PC-9 (cell line): Measurements from ENCODE around the gene PCDH9.

Source experiments
- CTCF ChIP-seq: fragments of 200-600 bp; sonication (generic); conservative IDR thresholded peaks from 2 replicates; pipeline ENCODE4 v1.6.1; 2017; ENCODE audit warnings: mixed run types, antibody characterized with exemption, mild to moderate bottlenecking, moderate library complexity
- EZH2 ChIP-seq: fragments of 200-600 bp; sonication (generic); IDR thresholded peaks from 2 replicates; pipeline ENCODE4 v1.8.0; 2017; ENCODE audit warnings: antibody characterized with exemption, low read depth

- no peak for TF ChIP-seq CTCF
- TF ChIP-seq EZH2 = no peak
These were observed 819.8 kb downstream of the PCDH9 start for GRCh38 chr13:66410314-66410713.
